K562 (cell line): ENCODE data around the gene SPRR1A. TPM values are rescaled to one million over a fixed set of nuclear protein-coding genes. Genes with fewer than 3 reads are reported as not detected.

Experiments used
- ATAC-seq: fragments of 200-7000 bp; cut with Tn5 transposase; 3 replicates; pipeline ENCODE4 v1.9.1; 2020; ENCODE audit warnings: moderate library complexity
- BruUV-seq: library from RNA; stranded (reverse); fragments of 400-500 nt; replicated peaks from 2 replicates; lab custom pipeline; 2021; lab: Mats Ljungman, UMichigan
- CTCF ChIA-PET: fragments of 300-600 bp; formaldehyde crosslinking; extraction: SDS; loops from one replicate; lab custom pipeline; 2021; ENCODE audit warnings: low intra/inter-chr PET ratio; lab: Yijun Ruan, JAX
- POLR2A ChIA-PET: fragments of 300-600, 350-650 bp; sonication (Branson Sonifier 250); formaldehyde crosslinking; extraction: SDS; loops from one replicate; lab custom pipeline; 2021; ENCODE audit warnings: antibody characterized with exemption, inconsistent platforms; lab: Yijun Ruan, JAX
- DNase-seq, 4 experiments: peaks; one replicate each; pipeline versions ENCODE4 v3.0.0 to v3.0.0-alpha.2; 2011 to 2018; ENCODE audit warnings: low spot score in 3 of 4, mixed read lengths in 3 of 4; ENCODE audit errors: extremely low read depth in 1 of 4
- FAIRE-seq: peaks from 2 replicates; lab custom pipeline; 2011; peaks lifted over from hg19 to GRCh38; lab: Jason Lieb, UNC
- H2AFZ ChIP-seq: 2 replicates; pipeline ENCODE4 v1.6.0; 2011; ENCODE audit warnings: low read depth, low read length, control low read depth, inconsistent platforms
- H3K27ac ChIP-seq: fragments of 200-600 bp; 3 replicates; pipeline ENCODE4 v1.8.0; 2011; ENCODE audit warnings: low read depth, mild to moderate bottlenecking, control low read depth, inconsistent platforms, low read length, moderate library complexity, mixed read lengths; ENCODE audit errors: extremely low read depth
- H3K27me3 ChIP-seq, 2 experiments: fragments of 300-600 bp in 1 of 2; 2 replicates in 1 of 2; 3 replicates in 1 of 2; pipeline versions ENCODE4 v1.6.0 to v1.8.0; 2011; ENCODE audit warnings: inconsistent platforms in 2 of 2, low read length in 2 of 2, mild to moderate bottlenecking in 1 of 2, mixed read lengths in 1 of 2, moderate library complexity in 1 of 2; ENCODE audit not compliant: control insufficient read depth in 2 of 2, insufficient read depth in 2 of 2
- H3K36me3 ChIP-seq: fragments of 300-600 bp; 3 replicates; pipeline ENCODE4 v1.8.0; 2011; ENCODE audit warnings: mild to moderate bottlenecking, low read length, inconsistent platforms; ENCODE audit not compliant: control insufficient read depth, insufficient read depth
- H3K4me1 ChIP-seq, 2 experiments: fragments of 200-600 bp in 1 of 2; replicated peaks in 1 of 2; 2 replicates in 1 of 2; 3 replicates in 1 of 2; pipeline versions ENCODE4 v1.5.1 to v1.8.0; 2011; ENCODE audit warnings: inconsistent platforms in 2 of 2, low read length in 2 of 2, mild to moderate bottlenecking in 1 of 2, mixed read lengths in 1 of 2, moderate library complexity in 1 of 2; ENCODE audit not compliant: control insufficient read depth in 2 of 2, insufficient read depth in 2 of 2
- H3K4me2 ChIP-seq: 2 replicates; pipeline ENCODE4 v1.6.1; 2011; ENCODE audit warnings: low read length, control low read depth, inconsistent platforms, mixed read lengths; ENCODE audit not compliant: insufficient read depth
- H3K4me3 ChIP-seq: fragments of 200-600 bp; sonication (generic), shearing (Covaris generic); 2 replicates; pipeline ENCODE4 v1.5.1; 2016; ENCODE audit warnings: control low read depth, inconsistent platforms
- H3K79me2 ChIP-seq: fragments of 200-600 bp; 3 replicates; pipeline ENCODE4 v1.8.0; 2011; ENCODE audit warnings: low read length, inconsistent platforms; ENCODE audit not compliant: control insufficient read depth, insufficient read depth
- H3K9ac ChIP-seq, 2 experiments: 2 replicates each; pipeline versions ENCODE4 v1.6.0 to v1.6.1; 2011; ENCODE audit warnings: low read depth in 2 of 2, low read length in 2 of 2, control low read depth in 1 of 2, inconsistent platforms in 1 of 2, mild to moderate bottlenecking in 1 of 2, mixed read lengths in 1 of 2; ENCODE audit not compliant: insufficient read depth in 1 of 2
- H3K9me1 ChIP-seq: one replicate; pipeline ENCODE4 v1.6.0; 2011; ENCODE audit warnings: inconsistent platforms, mild to moderate bottlenecking, low read length, moderate library complexity; ENCODE audit not compliant: control insufficient read depth, insufficient read depth
- H3K9me3 ChIP-seq: replicated peaks from 2 replicates; pipeline ENCODE4 v1.5.1; 2011; ENCODE audit warnings: low read depth, low read length, inconsistent platforms; ENCODE audit not compliant: control insufficient read depth, insufficient read depth
- H4K20me1 ChIP-seq: replicated peaks from 2 replicates; pipeline ENCODE4 v1.6.1; 2011; ENCODE audit warnings: low read length, inconsistent platforms, mixed read lengths; ENCODE audit not compliant: control insufficient read depth, insufficient read depth
- ZNF197 ChIP-seq: fragments of 200-800 bp; sonication (Bioruptor generic); IDR thresholded peaks from 2 replicates; pipeline ENCODE4 v1.6.1; 2016; ENCODE audit warnings: low read depth, missing genetic modification characterization, missing compliant biosample characterization
- ZNF707 ChIP-seq: fragments of 250-450 bp; sonication (Bioruptor Pico); conservative IDR thresholded peaks from 2 replicates; pipeline ENCODE4 v1.8.0; 2022; ENCODE audit warnings: inconsistent platforms, mild to moderate bottlenecking, moderate library complexity
- in situ Hi-C: fragments of 300-500 bp; cut with MboI; formaldehyde crosslinking; loops from 4 replicates; pipeline ENCODE4 v1.15.0; 2018; ENCODE audit warnings: inconsistent platforms, mixed read lengths
- intact Hi-C: fragments of 100-400 bp; cut with micrococcal nuclease; formaldehyde crosslinking; loops from 2 replicates; pipeline ENCODE4 v1.14.2; 2022
- polyA plus RNA-seq, 8 experiments: library from polyadenylated mRNA; depleted of rRNA in 4 of 8; stranded (reverse) in 5 of 8; unstranded in 3 of 8; fragments of >200 nt; fragmentation: Nextera tagmentation in 2 of 8; fragmentation: Illumina TruSeq in 1 of 8; extraction: Ambion mirVana in 2 of 8; extraction: Trizol in 1 of 8; gene quantifications; 2 replicates each; pipeline versions ENCODE4 v1.2.1 to v1.2.3, GENCODE V29; 2011 to 2014; ENCODE audit warnings: inconsistent platforms in 1 of 8, missing spikeins in 1 of 8
- total RNA-seq, 7 experiments: library from RNA; depleted of rRNA in 6 of 7; stranded (reverse); fragments of >200 nt in 6 of 7; fragmentation: Illumina TruSeq in 2 of 7; extraction: Trizol in 2 of 7; gene quantifications; 2 replicates each; pipeline versions ENCODE4 v1.2.1 to v1.2.3, GENCODE V29; 2011 to 2021; ENCODE audit warnings: low replicate concordance in 1 of 7
- TF ChIP-seq, protein P1 (sequence below): fragments of 150-350 bp; conservative IDR thresholded peaks from 2 replicates; pipeline ENCODE4 v1.6.1; 2014; ENCODE audit warnings: low read length
- TF ChIP-seq, protein P2 (sequence below), 2 experiments: fragments of 450-650 bp; formaldehyde crosslinking in 1 of 2; IDR thresholded peaks; 2 replicates each; pipeline versions ENCODE4 v1.4.0 to v1.6.1; 2014 to 2020; ENCODE audit warnings: mild to moderate bottlenecking in 2 of 2, borderline replicate concordance in 1 of 2, low read depth in 1 of 2
- TF ChIP-seq, protein P3 (sequence below): sonication (generic); formaldehyde crosslinking; IDR thresholded peaks from 2 replicates; pipeline ENCODE4 v1.8.1; 2023; ENCODE audit warnings: mild to moderate bottlenecking, missing genetic modification reagents, moderate library complexity
- TF ChIP-seq, protein P4 (sequence below), 2 experiments: IDR thresholded peaks in 1 of 2; conservative IDR thresholded peaks in 1 of 2; 2 replicates each; pipeline ENCODE4 v1.6.1; 2016; ENCODE audit warnings: low read depth in 2 of 2, mild to moderate bottlenecking in 1 of 2, missing compliant biosample characterization in 1 of 2, missing genetic modification characterization in 1 of 2, moderate library complexity in 1 of 2

SPRR1A gene
- total and polyA plus RNA-seq, 9 of the 15 experiments (the other 6 are each of a cell fraction or from before 2014, with no cell fraction given), result not detected

DNA sequence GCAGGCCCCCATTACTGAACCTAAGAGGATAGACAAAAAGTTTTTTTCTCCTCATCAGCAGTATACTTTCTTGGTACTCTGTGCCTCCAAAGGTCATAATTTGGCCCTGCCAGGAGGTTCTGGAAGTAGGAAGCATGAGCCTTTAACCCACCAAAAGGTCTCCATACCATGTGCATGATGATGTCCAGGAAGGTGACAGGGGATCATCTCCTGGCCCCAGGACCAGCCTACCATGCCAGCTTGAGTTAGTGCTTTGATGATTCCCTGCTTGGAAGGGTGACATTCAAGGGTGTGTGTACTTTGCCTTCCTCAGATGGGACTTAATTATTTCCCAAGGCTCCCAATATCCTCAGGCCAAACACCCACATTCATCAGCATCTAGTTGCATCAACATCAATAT is 6.3 kb upstream of the SPRR1A start:
- FAIRE-seq, result no peak
- POLR2A ChIA-PET, result interaction anchor here (0.5 kb wide), 1 partner anchor 99 kb away, joined by 3 read pairs; no protein-coding TSS in a partner anchor
- no TSS peak for BruUV-seq
- no peaks in the 10 kb centered on the region for H3K9me1 ChIP-seq
- no peak for DNase-seq
- in situ Hi-C loops (no loop called here), intact Hi-C loops (no loop called here)
- no peak overlapping the region for H2AFZ ChIP-seq
- H4K20me1 ChIP-seq, result no peaks in the 10 kb centered on the region
- no peak overlapping the region for H3K4me3 ChIP-seq
- no peak for ATAC-seq
- CTCF ChIA-PET, result no interaction called here
- no peak overlapping the region for H3K9ac ChIP-seq
- no peaks in the 10 kb centered on the region for H3K79me2 ChIP-seq
- H3K4me2 ChIP-seq, result no peak overlapping the region
- no peaks in the 10 kb centered on the region for H3K4me1 ChIP-seq
- no peaks in the 10 kb centered on the region; a peak in 1 of 5 replicates for H3K27me3 ChIP-seq
- no peaks in the 10 kb centered on the region for H3K36me3 ChIP-seq
- no peaks in the 10 kb centered on the region for H3K9me3 ChIP-seq
- H3K27ac ChIP-seq, result no peak overlapping the region
- TF ChIP-seq, protein P1, sequence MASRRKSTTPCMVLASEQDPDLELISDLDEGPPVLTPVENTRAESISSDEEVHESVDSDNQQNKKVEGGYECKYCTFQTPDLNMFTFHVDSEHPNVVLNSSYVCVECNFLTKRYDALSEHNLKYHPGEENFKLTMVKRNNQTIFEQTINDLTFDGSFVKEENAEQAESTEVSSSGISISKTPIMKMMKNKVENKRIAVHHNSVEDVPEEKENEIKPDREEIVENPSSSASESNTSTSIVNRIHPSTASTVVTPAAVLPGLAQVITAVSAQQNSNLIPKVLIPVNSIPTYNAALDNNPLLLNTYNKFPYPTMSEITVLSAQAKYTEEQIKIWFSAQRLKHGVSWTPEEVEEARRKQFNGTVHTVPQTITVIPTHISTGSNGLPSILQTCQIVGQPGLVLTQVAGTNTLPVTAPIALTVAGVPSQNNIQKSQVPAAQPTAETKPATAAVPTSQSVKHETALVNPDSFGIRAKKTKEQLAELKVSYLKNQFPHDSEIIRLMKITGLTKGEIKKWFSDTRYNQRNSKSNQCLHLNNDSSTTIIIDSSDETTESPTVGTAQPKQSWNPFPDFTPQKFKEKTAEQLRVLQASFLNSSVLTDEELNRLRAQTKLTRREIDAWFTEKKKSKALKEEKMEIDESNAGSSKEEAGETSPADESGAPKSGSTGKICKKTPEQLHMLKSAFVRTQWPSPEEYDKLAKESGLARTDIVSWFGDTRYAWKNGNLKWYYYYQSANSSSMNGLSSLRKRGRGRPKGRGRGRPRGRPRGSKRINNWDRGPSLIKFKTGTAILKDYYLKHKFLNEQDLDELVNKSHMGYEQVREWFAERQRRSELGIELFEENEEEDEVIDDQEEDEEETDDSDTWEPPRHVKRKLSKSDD, result no peak
- TF ChIP-seq, protein P2, sequence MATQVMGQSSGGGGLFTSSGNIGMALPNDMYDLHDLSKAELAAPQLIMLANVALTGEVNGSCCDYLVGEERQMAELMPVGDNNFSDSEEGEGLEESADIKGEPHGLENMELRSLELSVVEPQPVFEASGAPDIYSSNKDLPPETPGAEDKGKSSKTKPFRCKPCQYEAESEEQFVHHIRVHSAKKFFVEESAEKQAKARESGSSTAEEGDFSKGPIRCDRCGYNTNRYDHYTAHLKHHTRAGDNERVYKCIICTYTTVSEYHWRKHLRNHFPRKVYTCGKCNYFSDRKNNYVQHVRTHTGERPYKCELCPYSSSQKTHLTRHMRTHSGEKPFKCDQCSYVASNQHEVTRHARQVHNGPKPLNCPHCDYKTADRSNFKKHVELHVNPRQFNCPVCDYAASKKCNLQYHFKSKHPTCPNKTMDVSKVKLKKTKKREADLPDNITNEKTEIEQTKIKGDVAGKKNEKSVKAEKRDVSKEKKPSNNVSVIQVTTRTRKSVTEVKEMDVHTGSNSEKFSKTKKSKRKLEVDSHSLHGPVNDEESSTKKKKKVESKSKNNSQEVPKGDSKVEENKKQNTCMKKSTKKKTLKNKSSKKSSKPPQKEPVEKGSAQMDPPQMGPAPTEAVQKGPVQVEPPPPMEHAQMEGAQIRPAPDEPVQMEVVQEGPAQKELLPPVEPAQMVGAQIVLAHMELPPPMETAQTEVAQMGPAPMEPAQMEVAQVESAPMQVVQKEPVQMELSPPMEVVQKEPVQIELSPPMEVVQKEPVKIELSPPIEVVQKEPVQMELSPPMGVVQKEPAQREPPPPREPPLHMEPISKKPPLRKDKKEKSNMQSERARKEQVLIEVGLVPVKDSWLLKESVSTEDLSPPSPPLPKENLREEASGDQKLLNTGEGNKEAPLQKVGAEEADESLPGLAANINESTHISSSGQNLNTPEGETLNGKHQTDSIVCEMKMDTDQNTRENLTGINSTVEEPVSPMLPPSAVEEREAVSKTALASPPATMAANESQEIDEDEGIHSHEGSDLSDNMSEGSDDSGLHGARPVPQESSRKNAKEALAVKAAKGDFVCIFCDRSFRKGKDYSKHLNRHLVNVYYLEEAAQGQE (IDR thresholded peaks at IDR 0.05; ENCODE audit: borderline replicate concordance), result no peak
- TF ChIP-seq, protein P2 (CRISPR knock-in tag; IDR thresholded peaks at IDR 0.05; ENCODE audit: low read depth), result no peak
- TF ChIP-seq ZNF197 (CRISPR knock-in tag) (no peak), ZNF707 (no peak)
- TF ChIP-seq, protein P3, sequence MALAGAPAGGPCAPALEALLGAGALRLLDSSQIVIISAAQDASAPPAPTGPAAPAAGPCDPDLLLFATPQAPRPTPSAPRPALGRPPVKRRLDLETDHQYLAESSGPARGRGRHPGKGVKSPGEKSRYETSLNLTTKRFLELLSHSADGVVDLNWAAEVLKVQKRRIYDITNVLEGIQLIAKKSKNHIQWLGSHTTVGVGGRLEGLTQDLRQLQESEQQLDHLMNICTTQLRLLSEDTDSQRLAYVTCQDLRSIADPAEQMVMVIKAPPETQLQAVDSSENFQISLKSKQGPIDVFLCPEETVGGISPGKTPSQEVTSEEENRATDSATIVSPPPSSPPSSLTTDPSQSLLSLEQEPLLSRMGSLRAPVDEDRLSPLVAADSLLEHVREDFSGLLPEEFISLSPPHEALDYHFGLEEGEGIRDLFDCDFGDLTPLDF (CRISPR knock-in tag), result no peak
- TF ChIP-seq, protein P4, sequence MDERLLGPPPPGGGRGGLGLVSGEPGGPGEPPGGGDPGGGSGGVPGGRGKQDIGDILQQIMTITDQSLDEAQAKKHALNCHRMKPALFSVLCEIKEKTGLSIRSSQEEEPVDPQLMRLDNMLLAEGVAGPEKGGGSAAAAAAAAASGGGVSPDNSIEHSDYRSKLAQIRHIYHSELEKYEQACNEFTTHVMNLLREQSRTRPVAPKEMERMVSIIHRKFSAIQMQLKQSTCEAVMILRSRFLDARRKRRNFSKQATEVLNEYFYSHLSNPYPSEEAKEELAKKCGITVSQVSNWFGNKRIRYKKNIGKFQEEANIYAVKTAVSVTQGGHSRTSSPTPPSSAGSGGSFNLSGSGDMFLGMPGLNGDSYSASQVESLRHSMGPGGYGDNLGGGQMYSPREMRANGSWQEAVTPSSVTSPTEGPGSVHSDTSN (CRISPR knock-in tag; IDR thresholded peaks at IDR 0.05; ENCODE audit: low read depth), result no peak
- TF ChIP-seq, protein P4 (tag; conservative IDR thresholded peaks at IDR 0.05; ENCODE audit: low read depth), result no peak
